Measurements from ENCODE around the gene PFKFB4.

The PFKFB4 gene

DNA sequence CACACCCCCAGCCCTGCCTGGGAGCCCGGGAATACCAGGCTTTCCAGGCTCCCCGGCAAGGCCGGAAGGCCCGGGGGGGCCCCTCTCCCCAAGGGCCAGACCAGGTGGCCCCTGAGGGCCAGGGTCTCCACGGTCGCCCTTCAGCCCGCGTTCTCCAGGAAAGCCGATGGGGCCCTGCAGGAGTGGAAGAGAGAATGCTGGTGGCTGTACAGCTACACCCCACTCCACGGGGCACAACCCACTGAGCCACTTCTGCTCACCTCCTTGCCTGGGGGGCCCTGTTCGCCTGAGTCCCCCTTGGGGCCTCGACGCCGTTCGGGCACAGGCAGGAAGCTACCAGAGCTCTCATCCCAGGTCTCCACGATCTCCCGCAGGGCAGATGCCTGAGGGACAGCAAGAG is 18.8 kb upstream of the PFKFB4 start:
- TF ChIP-seq SIN3A (IDR thresholded peaks at IDR 0.05; ENCODE audit: borderline replicate concordance, insufficient read depth, low read length) (no peak), TAF1 (IDR thresholded peaks at IDR 0.05; ENCODE audit: borderline replicate concordance, insufficient read depth, low read length) (no peak)

DNA sequence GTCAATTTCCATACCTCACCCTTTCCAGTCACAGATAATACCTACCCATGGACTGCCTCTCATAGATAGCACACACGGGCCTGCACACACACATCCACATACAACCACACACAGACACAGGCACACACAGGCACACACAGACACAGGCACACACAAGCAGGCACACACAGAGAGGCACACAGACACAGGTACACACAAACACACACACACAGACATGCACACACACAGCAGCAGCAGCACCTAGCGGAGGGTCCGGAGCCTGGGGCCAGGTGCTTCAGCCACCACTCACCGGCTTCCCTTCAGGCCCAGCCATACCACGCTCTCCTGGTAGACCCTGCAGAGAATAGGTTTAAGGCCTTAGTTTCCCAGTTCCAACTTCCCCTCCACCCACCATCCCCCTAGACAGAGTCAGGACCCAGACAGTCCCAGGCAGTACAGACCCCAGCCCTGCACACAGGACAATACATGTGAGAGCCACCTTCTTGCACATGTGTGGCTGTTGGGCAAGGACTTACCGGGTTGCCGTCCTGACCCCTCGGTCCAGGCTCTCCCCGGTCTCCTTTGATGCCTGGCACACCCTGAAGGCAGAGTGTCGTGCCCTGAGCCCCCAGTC is 17.5 kb upstream of the PFKFB4 start:
- TF ChIP-seq SIN3A (IDR thresholded peaks at IDR 0.05; ENCODE audit: borderline replicate concordance, insufficient read depth, low read length) (no peak), TAF1 (IDR thresholded peaks at IDR 0.05; ENCODE audit: borderline replicate concordance, insufficient read depth, low read length) (no peak), POLR2AphosphoS5 (IDR thresholded peaks at IDR 0.05; ENCODE audit: low read depth, low read length) (no peak), FOXP2 (optimal IDR thresholded peaks at IDR 0.05; ENCODE audit: borderline replicate concordance, extremely low read depth, extremely low read length, insufficient read depth) (no peak)
- TF ChIP-seq, protein P1, sequence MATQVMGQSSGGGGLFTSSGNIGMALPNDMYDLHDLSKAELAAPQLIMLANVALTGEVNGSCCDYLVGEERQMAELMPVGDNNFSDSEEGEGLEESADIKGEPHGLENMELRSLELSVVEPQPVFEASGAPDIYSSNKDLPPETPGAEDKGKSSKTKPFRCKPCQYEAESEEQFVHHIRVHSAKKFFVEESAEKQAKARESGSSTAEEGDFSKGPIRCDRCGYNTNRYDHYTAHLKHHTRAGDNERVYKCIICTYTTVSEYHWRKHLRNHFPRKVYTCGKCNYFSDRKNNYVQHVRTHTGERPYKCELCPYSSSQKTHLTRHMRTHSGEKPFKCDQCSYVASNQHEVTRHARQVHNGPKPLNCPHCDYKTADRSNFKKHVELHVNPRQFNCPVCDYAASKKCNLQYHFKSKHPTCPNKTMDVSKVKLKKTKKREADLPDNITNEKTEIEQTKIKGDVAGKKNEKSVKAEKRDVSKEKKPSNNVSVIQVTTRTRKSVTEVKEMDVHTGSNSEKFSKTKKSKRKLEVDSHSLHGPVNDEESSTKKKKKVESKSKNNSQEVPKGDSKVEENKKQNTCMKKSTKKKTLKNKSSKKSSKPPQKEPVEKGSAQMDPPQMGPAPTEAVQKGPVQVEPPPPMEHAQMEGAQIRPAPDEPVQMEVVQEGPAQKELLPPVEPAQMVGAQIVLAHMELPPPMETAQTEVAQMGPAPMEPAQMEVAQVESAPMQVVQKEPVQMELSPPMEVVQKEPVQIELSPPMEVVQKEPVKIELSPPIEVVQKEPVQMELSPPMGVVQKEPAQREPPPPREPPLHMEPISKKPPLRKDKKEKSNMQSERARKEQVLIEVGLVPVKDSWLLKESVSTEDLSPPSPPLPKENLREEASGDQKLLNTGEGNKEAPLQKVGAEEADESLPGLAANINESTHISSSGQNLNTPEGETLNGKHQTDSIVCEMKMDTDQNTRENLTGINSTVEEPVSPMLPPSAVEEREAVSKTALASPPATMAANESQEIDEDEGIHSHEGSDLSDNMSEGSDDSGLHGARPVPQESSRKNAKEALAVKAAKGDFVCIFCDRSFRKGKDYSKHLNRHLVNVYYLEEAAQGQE (IDR thresholded peaks at IDR 0.05; ENCODE audit: insufficient read depth in 1 of 2, low read depth in 2 of 2, low read length in 2 of 2), result no peak

DNA sequence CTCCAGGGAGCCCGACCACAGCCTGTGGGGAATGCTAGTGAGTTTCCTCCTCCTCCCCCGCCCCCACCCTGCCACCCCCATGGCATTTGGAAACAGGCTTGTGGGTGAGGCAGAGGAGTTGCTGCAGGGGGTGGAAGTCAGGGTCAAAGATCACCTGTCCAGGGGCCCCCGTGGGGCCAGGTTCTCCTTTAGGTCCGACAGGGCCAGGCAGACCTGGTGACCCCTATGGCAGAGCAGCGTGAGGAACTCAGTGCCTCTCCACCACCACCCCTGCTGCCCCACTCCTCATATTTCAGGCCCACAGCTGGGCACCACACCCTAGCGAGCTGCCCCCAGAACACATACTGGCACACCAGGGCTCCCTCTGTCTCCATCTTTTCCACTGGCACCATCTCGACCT is 15.9 kb upstream of the PFKFB4 start:
- TF ChIP-seq, protein P1 (IDR thresholded peaks at IDR 0.05; ENCODE audit: insufficient read depth in 1 of 2, low read depth in 2 of 2, low read length in 2 of 2), result no peak
- TF ChIP-seq TAF1 (IDR thresholded peaks at IDR 0.05; ENCODE audit: borderline replicate concordance, insufficient read depth, low read length) (no peak), SIN3A (IDR thresholded peaks at IDR 0.05; ENCODE audit: borderline replicate concordance, insufficient read depth, low read length) (no peak), POLR2AphosphoS5 (IDR thresholded peaks at IDR 0.05; ENCODE audit: low read depth, low read length) (no peak), FOXP2 (optimal IDR thresholded peaks at IDR 0.05; ENCODE audit: borderline replicate concordance, extremely low read depth, extremely low read length, insufficient read depth) (no peak)

GRCh38 chr3:48571938-48572337 is 15.3 kb upstream of the PFKFB4 start:
- TF ChIP-seq TAF1 (IDR thresholded peaks at IDR 0.05; ENCODE audit: borderline replicate concordance, insufficient read depth, low read length) (no peak), POLR2AphosphoS5 (IDR thresholded peaks at IDR 0.05; ENCODE audit: low read depth, low read length) (no peak), SIN3A (IDR thresholded peaks at IDR 0.05; ENCODE audit: borderline replicate concordance, insufficient read depth, low read length) (no peak), FOXP2 (optimal IDR thresholded peaks at IDR 0.05; ENCODE audit: borderline replicate concordance, extremely low read depth, extremely low read length, insufficient read depth) (no peak)
- TF ChIP-seq, protein P1 (IDR thresholded peaks at IDR 0.05; ENCODE audit: insufficient read depth in 1 of 2, low read depth in 2 of 2, low read length in 2 of 2), result no peak

GRCh38 chr3:48569808-48570450 is 13.3 kb upstream of the PFKFB4 start:
- no peak for TF ChIP-seq POLR2AphosphoS5 (IDR thresholded peaks at IDR 0.05; ENCODE audit: low read depth, low read length)
- no peak for TF ChIP-seq SIN3A (IDR thresholded peaks at IDR 0.05; ENCODE audit: borderline replicate concordance, insufficient read depth, low read length)
- no peak for TF ChIP-seq FOXP2 (optimal IDR thresholded peaks at IDR 0.05; ENCODE audit: borderline replicate concordance, extremely low read depth, extremely low read length, insufficient read depth)
- TF ChIP-seq, protein P1 (IDR thresholded peaks at IDR 0.05; ENCODE audit: insufficient read depth in 1 of 2, low read depth in 2 of 2, low read length in 2 of 2), result no peak
- TF ChIP-seq TAF1 (IDR thresholded peaks at IDR 0.05; ENCODE audit: borderline replicate concordance, insufficient read depth, low read length), result no peak
